HG03460 (cell line): ENCODE results near the gene WDR53.
"Not testable (repeated sequence)": the region's sequence is repeated elsewhere in the genome, so short reads cannot be mapped to it uniquely, and the experiment has no call there.

ENCODE experiments used
- ATAC-seq: cut with Tn5 transposase; IDR thresholded peaks from one replicate; pipeline ENCODE4 v1.9.1; 2021; ENCODE audit not compliant: unreplicated experiment

WDR53 gene

DNA sequence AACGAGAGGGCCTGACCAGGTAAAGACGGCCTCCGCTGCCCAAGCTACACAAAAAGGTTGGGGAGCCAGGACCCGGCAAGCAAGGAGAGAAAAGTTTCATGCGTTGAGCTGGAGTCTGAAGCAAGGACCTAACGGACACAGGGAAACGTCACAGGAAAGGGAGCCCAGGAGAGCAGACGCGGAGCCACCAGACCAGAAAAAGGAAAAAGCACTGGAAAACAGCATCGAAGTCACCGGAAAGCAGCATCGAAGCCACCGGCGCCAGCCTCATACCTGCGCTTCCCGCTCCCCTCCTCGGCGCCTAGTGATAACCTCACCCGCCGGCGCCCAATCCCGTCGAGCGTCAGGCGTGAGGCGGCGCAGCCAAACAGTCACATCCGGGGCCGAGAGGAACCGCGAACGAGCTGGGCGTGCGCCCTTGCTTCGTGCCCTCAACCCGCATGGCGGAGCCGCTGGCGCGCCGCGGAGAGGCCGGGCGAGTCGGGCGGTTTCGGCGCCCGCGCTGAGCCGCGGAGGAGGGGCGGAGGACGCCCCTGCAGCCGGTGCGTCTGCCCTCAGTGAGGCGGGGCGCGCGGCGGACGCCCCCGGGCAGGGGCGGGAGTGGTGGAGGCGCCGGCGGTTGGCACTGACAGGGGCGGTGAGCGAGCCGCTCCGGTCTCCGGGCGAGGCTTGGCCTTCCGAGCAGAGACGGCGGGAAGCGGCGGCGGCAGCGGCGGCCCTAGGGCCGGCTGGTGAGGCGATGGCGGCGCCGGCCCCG, at the start of gene WDR53, which contains the start of gene FBXO45:
Gene WDR53, minus strand, starts transcription at position 309 of the 757 bp plus-strand sequence. CDS start 7,079 bp downstream, outside the sequence.
Gene FBXO45, plus strand, starts transcription at position 415 of the 757 bp plus-strand sequence. Its CDS starts 325 bp downstream, at position 740.
- ATAC-seq, result peak; percentile 92

DNA sequence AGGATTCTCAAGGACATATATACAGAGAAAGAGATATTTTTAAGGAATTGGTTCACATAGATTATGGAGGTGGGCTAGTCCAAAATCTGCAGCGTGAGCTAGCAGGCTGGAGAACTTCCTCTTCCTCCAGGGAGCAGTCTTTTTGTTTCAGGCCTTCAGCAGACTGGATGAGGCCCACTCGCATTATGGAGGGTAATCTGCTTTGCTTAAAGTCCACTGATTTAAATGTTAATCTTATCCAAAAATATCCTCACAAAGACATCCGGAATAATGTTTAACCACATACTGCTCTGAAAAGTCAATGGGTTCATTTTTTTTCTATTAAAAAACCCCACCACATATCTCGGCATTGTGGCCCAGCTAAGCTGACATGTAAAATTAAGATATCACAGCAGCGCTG, 48.9 kb upstream of the WDR53 start:
- ATAC-seq, result no peak

DNA sequence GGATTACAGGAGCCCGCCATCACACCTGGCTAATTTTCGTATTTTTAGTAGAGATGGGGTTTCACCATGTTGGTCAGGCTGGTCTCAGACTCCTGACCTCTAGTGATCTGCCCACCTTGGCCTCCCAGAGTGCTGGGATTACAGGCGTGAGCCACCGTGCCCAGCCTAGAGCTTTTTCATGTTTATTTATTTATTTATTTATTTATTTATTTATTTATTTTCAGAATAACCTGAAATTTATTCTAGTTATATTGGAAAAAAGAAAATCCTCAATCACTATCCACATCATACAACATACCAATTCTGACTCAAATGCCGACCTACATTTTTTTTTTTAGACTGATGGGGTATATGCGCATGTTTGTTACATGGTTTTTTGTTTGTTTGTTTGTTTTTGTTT, 46.9 kb upstream of the WDR53 start:
- not testable (repeated sequence) for ATAC-seq

DNA sequence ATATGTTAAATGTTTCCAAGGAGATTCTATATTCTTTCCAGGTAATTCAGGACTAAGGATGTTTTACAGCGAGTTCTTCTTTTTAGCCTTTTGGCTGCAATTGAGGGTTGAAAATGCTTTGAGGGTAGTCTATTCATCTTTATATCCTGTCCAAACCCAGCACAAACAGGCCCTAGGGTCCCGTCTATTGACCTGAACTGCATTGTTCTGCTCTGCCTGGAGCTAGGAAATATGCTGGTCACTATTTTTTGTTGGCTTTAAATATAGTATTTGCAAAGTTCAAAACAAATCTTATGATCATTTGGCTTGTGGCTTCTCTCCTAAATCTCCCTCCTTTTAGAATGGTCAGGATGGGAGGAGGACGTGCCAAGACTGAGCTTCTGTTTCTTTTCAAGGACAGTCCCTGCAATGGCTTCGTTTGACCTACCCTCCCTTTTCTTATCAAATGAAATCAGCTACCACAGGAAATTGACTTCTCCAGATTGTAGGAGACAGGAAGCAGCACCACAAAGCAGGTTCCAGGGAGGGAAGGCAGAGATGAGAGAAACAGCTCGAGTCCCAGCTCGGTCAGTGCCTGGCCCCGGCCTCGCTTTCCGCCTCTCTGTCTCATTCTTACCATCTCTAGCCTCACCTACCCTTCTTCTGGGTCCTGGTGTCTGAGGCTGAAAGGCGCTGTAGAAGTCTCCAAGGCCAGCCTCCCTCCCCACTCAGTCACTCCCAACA, 43.6 kb upstream of the WDR53 start:
- ATAC-seq, result no peak

DNA sequence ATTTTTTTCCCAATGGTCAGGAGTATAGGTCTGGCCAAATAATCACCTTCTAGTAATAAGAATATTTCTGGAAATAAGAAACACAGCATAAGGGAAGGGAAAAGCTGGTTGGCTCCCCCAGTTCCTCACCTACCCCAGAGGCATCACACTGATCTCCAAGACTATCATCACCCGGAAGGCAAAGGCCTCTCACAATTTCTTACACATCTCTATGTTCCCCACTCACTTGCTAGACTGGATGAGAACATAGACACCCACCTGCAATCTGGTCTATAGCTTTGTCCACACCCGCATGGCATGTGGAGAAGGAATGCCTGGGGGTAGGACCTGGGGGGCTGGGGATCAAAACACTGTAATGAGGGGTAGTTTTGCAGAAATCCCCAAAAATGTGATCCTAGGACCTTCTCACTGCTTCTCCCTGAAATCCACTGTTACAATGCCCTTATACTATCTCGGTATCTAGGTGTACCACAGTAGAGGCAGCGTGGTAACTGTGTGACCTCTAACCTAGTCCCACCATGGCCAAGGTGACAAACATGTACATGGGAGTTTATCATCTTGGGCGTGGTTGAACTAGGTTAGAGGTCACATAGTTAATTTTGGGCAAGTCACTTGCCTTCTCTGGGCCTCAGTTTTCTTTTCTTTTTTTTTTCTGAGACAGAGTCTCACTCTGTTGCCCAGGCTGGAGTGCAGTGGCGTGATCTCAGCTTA, 41.6 kb upstream of the WDR53 start:
- no peak for ATAC-seq

DNA sequence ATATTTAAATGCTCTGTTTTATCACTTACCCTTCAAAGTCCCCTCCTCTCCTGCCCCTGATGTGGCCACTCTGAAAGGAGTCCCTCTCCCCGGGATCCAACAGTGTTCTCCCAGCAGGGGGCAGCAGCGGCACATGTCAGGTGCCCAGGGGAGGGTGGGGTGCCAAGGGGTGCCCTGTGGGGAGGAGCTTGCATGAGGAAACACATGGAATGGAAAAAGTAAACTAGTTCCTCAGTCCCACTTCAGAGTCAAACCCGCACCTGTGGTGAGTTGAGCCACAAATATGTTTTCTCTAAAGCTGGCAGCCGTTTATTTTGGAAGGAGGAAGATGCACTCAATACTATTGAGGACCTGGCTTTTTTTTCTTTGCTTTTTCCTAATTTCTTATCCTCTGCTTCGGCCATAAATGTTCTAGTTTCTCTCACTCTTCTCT, 41.0 kb upstream of the WDR53 start:
- peak; percentile 88 for ATAC-seq

DNA sequence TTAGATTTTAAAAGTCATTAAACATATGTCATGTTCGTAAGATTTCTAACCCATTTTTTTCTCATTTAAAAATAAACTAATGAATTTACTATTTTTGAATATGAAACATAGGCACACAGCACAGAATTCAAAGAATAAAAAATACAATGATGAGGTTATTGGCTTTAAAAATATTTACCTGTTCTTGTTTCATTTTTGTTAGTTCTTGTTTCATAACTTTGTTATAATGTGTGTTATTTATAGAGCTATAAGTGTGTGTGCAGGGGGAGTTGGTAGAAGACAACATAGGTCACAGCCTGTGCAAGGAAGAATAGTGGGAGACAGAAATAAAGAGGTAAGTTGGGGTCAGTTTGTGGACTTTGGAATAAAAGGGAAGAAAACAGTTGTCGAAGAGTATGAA, 40.3 kb upstream of the WDR53 start:
- no peak for ATAC-seq

DNA sequence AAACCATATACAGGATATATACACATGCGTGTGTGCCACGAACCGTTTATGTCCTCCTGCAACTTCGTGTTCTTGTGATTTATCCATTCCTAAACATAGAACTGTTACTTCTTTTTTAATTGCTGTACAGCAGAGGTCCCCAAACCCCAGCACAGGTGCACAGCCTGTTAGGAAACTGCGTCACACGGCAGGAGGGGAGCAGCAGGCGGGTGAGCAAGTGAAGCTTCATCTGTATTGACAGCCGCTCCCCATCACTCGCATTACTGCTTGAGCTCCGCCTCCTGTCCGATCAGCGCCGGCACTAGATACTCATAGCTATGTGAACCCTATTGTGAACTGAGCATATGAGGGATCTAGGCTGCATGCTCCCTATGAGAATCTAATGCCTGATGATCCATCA, 36.2 kb upstream of the WDR53 start:
- no peak for ATAC-seq

DNA sequence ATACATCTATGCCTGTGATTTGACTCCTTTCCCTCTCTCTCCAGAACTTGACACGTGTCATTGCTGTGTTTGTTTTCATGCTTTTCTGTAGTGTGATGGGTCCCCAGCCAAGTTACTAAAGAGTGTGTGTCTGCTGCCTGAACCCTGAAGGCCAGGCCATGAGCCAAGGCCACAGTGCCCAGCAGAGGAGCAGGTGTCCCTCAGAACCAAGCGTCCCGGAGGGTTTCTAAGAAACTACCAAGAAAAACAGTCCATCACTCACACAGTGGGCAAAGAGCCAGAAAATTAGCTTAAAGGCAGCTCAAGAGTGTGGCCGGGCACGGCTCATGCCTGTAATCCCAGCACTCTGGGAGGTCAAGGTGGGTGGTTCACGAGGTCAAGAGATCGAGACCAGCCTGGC, 35.3 kb upstream of the WDR53 start:
- no peak for ATAC-seq

DNA sequence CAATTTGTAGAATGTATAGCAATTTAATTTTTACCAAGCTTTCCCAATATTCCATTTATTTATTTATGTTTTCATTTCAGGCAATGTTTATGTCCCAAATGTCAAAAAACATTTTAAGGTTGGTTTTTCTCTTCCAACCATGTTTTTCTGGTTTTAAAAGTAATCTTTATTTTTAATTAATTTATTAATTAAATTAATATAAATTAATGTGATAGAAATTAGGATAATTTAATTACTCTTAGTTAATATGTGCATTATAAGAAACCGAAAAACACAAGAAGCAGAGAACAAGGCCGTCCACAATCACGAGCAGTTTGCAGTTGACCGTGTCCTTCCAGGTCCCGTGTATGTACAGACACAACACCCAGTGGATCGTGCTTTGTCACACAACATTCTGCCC, 34.3 kb upstream of the WDR53 start:
- no peak for ATAC-seq

DNA sequence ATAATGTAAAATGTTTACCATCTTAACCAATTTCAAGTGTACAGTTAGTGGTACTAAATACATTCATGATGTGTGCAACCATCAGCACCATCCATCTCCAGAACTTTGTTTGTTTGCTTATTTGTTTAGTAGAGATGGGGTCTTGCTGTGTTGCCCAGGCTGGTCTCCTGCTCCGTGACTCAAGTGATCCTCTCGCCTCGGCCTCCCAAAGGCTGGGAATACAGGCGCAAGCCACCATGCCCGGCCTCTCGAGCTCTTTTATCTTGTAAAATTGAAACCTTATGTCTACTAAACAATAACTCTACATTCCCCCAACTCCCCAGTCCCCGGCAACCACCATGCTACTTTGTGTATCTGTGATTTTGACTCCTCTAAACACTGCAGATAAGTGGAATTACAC, 32.0 kb upstream of the WDR53 start:
- no peak for ATAC-seq

DNA sequence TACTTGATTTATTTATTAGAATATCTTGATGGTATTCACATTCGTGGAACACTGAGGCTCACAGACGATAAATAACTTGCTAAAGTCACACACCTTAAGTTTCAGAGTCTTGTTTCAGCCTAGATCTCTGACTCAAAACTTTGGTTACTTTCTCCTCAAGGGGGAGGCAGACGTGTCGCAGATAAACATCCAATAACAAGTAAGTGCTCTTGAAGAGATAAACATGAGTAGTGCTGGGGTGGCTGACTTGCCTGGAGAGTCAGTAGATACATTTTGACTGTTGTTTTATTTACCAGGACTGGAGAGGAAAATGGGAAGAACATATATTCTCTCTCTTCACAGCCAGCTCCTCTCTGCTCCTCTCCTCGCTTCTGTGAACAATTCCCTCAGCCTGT, 31.4 kb upstream of the WDR53 start:
- no peak for ATAC-seq

DNA sequence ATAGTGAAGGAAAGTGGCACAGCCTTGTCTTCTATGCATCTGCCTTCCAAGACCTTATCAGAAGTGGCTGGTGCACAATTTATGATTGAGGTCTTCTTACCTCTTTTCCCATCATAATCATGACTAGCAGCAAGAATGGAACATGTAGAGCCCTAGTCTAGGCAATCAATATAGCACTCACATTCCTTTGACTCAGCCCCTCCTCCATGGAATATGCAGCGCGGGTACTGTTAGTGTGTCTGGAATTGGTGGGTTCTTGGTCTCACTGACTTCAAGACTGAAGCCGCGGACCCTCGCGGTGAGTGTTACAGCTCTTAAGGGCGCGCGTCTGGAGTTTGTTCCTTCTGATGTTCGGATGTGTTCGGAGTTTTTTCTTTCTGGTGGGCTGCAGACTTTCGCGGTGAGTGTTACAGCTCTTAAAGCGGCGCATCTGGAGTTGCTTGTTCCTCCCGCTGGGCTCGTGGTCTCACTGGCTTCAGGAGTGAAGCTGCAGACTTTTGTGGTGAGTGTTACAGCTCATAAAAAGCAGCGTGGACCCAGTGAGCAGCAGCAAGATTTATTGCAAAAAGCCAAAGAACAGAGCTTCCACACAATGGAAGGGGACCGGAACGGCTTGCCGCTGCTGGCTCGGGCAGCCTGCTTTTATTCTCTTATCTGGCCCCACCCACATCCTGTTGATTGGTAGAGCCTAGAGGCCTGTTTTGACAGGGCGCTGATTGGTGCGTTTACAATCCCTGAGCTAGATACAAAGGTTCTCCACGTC, 29.8 kb upstream of the WDR53 start:
- ATAC-seq, result not testable (repeated sequence)

DNA sequence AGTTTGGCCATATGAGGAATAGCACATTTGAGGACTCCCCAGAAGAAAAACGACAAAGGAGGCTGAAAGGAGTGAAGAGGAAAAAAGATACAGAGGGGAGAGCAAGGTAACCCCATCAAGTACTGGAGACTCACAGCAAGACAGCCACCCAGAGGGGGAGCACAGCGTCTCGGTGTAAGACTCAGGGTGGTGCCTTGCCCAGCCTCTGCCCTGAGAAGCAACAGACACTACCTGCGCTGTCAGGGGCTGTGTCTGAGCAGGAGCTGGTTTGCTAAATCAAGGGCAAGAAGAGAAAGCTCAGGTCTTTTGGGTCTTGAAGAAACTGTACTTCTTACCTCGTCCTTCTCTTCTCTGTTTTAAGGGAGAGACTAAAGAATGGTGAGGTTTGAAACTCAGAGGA, 28.0 kb upstream of the WDR53 start:
- ATAC-seq, result no peak

DNA sequence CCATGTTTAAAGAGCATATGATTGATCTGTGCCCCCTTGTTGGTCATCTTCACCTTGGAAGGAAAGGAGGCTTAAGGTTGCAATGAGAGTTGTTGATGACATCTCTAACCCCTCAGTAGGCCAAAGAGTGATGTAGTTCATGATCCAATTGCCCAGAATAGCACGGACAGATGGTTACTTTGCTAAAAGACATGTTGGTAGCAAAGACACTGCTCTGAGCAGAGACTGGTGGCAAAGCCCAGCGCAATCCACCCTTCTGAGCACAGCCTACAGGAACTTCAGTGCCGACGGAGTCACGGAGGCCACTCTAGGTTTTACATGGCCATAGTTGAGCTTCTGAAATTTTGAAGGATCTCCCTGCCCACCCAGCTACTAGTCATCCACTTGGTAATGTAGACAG, 21.9 kb upstream of the WDR53 start:
- no peak for ATAC-seq

DNA sequence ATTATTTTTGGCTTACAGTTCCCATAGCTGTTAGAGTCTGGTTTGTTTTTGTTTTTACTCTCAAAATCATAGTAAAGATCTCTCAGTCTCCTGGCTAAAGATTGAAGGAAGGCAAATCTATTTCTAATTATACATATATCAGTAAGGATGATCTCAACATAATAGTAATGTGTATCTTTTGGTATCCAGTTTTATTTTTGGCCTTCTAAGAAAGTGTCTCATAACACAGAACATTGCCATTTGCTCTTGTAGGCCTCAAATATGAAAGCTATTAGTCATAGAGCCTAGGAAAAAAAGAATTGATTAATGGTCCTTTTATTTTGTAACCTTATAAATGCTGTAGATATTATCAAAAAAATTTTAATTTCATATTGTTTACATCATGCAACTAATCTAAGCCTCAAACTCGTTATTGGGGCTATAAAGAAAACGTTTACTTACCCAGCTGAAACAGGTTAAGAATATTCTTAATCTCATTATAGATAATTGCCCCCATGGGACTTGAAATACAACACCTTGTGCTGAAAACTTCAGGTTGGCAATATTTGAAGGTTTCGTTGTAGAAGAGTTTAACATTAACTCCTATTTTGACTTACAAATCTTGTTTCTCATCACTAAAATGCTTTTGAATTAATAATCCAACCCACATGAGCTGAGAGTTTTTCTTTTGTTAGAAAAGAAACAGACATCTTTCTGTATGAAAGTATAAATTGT, 16.8 kb upstream of the WDR53 start:
- ATAC-seq, result no peak

DNA sequence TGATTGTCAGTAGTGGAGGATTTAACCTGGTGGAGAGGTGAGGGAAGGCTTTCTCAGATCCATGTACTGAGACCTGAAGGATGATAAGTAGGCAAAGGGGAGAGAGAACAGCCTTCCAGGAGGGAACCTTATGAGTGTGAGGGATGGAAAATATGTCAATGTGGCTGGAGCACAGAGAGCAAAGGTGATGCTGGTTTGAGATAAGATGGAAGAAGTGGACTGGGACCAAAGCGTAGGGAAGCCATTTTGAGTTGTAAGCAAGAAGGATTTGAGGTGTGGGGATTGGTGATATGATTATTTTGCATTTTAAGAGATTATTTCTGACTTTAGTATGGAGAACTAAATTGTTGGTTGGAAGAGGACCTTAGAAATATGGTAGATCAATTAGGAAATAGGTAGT, 4.0 kb upstream of the WDR53 start:
- ATAC-seq, result no peak

DNA sequence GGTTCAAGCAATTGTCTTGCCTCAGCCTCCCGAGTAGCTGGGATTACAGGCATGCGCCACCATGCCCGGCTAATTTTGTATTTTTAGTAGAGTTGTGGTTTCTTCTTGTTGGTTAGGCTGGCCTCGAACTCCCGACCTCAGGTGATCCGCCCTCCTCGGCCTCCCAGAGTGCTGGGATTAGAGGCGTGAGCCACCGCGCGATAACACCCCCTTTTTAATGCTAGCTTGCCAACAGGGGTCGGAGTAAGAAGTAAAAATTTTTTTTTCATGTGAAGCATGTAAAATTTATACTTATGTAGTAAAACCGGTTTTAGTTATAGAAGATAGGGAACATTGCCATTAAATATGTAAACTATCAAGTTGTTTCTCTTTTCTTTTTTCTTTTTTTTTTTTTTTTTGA, 2.0 kb upstream of the WDR53 start:
- not testable (repeated sequence) for ATAC-seq

DNA sequence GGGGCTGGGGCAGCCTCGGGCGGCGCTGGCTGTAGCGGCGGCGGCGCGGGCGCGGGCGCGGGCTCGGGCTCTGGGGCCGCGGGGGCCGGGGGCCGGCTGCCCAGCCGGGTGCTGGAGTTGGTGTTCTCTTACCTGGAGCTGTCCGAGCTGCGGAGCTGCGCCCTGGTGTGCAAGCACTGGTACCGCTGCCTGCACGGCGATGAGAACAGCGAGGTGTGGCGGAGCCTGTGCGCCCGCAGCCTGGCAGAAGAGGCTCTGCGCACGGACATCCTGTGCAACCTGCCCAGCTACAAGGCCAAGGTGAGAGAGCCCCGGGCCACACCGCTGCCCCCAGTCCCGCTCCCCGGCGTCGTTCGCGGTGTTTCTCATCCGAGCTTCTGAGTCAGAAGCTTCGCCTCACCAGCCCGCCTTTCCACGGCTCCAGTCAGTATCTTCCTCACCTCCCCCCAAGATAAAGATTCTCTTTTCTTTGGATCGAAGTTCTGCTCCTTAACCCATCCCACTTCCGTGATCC, 706 bp upstream of the WDR53 start:
- peak; percentile 37 for ATAC-seq

DNA sequence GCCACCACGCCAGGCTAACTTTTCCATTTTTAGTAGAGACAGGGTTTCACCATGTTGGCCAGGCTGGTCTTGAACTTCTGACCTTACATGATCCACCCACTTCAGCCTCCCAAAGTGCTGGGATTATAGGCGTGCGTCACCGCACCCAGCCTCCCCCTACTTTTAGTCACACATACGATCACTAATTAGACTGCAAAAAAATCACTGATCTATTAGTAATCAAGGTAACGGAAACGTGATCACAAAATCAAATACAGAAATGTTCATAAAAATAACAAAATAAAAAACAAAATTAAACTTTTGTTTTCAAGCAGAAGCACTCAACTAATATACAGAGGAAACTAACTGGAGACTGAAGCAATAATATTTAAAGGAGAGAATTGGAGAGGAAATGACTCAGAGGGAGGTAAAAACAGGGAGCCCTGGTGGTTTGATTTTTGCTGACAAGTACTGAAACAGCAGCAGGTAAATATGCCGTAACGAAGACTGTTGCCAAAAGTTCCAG, 4.6 kb downstream of the WDR53 start:
- ATAC-seq, result no peak
